Sigmoid colon (tissue), 7 donors: Measurements from ENCODE around the gene RASD2. TPM values are rescaled to one million over a fixed set of nuclear protein-coding genes. Genes with fewer than 3 reads are reported as not detected.
A peak's percentile ranks its signal among the peaks of the same experiment; 100 is the strongest.

Experiments used
- DNase-seq: peaks from one replicate; pipeline ENCODE4 v3.0.0-alpha.2; 2019
- H3K27ac ChIP-seq, 4 donors: fragments of 200-600 bp; sonication (generic); one replicate each; pipeline ENCODE4 v1.5.1; 2016 to 2019; ENCODE audit warnings: mild to moderate bottlenecking in 1 of 4
- H3K27me3 ChIP-seq, 3 donors: fragments of 200-600 bp; sonication (generic); one replicate each; pipeline ENCODE4 v1.5.1; 2019; ENCODE audit warnings: mild to moderate bottlenecking in 1 of 3
- H3K36me3 ChIP-seq, 4 donors: fragments of 200-600 bp; sonication (generic); one replicate each; pipeline ENCODE4 v1.5.1; 2016 to 2019
- H3K4me1 ChIP-seq, 4 donors: fragments of 200-600 bp; sonication (generic); one replicate each; pipeline ENCODE4 v1.5.1; 2017 to 2019
- H3K4me3 ChIP-seq, 4 donors: fragments of 200-600 bp; sonication (generic); one replicate each; pipeline ENCODE4 v1.5.1; 2017 to 2019; ENCODE audit warnings: mild to moderate bottlenecking in 2 of 4, moderate library complexity in 1 of 4
- H3K9me3 ChIP-seq, 4 donors: fragments of 200-600 bp in 3 of 4; sonication (generic) in 3 of 4; one replicate each; pipeline versions ENCODE4 v1.5.1 to v1.6.1; 2013 to 2019
- EP300 ChIP-seq, 4 donors: sonication (generic); formaldehyde crosslinking; IDR thresholded peaks; one replicate each; pipeline ENCODE4 v1.6.1; 2017; ENCODE audit warnings: antibody characterized with exemption in 4 of 4
- POLR2A ChIP-seq, 2 donors: fragments of 450-650 bp; IDR thresholded peaks; one replicate each; pipeline ENCODE4 v1.6.1; 2016; ENCODE audit warnings: antibody characterized with exemption in 2 of 2, mild to moderate bottlenecking in 2 of 2, moderate library complexity in 2 of 2
- POLR2AphosphoS5 ChIP-seq, 4 donors: sonication (generic); formaldehyde crosslinking; IDR thresholded peaks; one replicate each; pipeline ENCODE4 v1.6.1; 2017; ENCODE audit warnings: antibody characterized with exemption in 4 of 4
- WGBS, 2 donors: extraction: QIAGEN DNeasy Blood & Tissue Kit; methylation state at CpG; one replicate each; pipeline ENCODE4 v1.1.7; 2013; 5-methylcytosine and 5-hydroxymethylcytosine counted together
- intact Hi-C: fragments of 100-400 bp; cut with DNase I; formaldehyde crosslinking; loops from one replicate; pipeline ENCODE4 v1.15.1; 2023
- polyA plus RNA-seq, 3 donors: library from polyadenylated mRNA; stranded (reverse); fragments of 200-250 nt; gene quantifications; one replicate each; pipeline ENCODE4 v1.2.3, GENCODE V29; 2013
- total RNA-seq, 4 donors: library from RNA; depleted of rRNA; stranded (reverse); fragments of >200 nt; gene quantifications; one replicate each; pipeline ENCODE4 v1.1.0, GENCODE V29; 2016
- TF ChIP-seq, protein P1 (sequence below), 4 experiments: fragments of 450-650 bp in 3 of 4; fragments of 200-600 bp in 1 of 4; IDR thresholded peaks; one replicate each; pipeline ENCODE4 v1.5.1; 2016 to 2019; ENCODE audit warnings: antibody characterized with exemption in 4 of 4, mild to moderate bottlenecking in 3 of 4, moderate library complexity in 2 of 4
- donor health status: healthy with polysubstance abuse.
- donor health status: Bipolar disorder and iron deficiency.
- donor health status: healthy.

The RASD2 gene
- total and polyA plus RNA-seq, 7 donors: 6.6 to 22.8 (median 12.0) TPM

DNA sequence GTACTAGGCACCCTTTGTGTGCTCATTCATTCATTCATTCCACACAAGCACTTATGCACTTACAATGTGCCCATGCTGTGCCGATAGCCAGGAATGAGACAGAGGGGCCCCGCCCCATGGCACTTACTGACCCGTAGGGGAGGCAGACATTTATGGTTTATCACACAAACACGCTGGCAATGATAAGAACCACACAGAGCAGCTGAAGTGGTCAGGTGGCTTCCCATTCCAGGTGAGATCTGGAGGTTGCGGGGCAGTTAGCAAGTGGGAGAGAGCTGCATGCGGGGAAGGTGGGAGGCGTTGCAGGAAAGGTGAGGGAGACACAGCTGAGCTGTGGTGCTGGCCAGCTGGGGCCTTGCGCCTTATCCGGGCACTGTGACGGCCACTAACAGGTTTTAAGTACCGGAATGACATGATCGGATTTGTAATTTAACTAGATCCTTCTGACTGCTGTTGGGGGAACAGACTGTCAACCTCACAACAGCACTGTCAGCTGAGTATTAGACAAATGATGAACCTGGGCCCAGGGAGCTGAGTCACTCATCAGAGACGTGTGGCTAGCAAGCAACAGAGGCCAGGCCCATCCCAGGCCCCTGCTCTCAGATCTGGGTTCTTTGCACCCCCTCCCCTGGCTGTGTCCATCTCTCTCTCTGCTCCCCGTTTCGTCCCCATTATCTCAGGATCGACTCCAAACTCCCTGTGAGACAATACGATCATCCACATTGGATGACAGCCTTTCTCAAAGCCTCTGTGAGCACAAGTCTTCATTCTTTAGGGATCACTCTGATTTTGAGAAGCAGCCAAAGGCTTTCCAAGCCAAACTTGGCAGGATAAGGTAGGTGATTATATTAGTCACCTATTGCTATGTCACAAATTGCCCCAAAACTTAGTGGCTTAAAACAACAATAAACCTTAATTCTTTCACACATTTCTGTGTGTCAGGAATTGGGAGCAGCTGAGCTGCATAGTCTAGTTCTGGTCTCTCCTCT is 28.4 kb downstream of the RASD2 start:
- no peak for DNase-seq
- Histone ChIP-seq H3K27ac (peak overlapping the region in 1 of 4 donors; percentile 20), H3K9me3 (no peaks in the 10 kb centered on the region), H3K36me3 (no peaks in the 10 kb centered on the region), H3K4me1 (peaks cover 0 to 40% (median 30%) of the 10 kb centered on the region in 4 donors), H3K4me3 (no peak overlapping the region), H3K27me3 (no peaks in the 10 kb centered on the region)
- 55 to 83% methylated on average over 17 of the region's 17 CpGs for WGBS, 2 donors
- intact Hi-C loops: no loop called here
- TF ChIP-seq POLR2A (IDR thresholded peaks at IDR 0.05) (no peak), POLR2AphosphoS5 (IDR thresholded peaks at IDR 0.05) (no peak), EP300 (IDR thresholded peaks at IDR 0.05) (no peak)
- TF ChIP-seq, protein P1, sequence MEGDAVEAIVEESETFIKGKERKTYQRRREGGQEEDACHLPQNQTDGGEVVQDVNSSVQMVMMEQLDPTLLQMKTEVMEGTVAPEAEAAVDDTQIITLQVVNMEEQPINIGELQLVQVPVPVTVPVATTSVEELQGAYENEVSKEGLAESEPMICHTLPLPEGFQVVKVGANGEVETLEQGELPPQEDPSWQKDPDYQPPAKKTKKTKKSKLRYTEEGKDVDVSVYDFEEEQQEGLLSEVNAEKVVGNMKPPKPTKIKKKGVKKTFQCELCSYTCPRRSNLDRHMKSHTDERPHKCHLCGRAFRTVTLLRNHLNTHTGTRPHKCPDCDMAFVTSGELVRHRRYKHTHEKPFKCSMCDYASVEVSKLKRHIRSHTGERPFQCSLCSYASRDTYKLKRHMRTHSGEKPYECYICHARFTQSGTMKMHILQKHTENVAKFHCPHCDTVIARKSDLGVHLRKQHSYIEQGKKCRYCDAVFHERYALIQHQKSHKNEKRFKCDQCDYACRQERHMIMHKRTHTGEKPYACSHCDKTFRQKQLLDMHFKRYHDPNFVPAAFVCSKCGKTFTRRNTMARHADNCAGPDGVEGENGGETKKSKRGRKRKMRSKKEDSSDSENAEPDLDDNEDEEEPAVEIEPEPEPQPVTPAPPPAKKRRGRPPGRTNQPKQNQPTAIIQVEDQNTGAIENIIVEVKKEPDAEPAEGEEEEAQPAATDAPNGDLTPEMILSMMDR (IDR thresholded peaks at IDR 0.05): no peak

GRCh38 chr22:35569916-35570315 is 29.3 kb downstream of the RASD2 start:
- intact Hi-C loops: no loop called here

GRCh38 chr22:35570686-35571194 is 30.1 kb downstream of the RASD2 start:
- intact Hi-C loops: no loop called here
- Histone ChIP-seq H3K4me1 (peaks cover 0 to 23% (median 14%) of the 10 kb centered on the region in 4 donors), H3K9me3 (no peaks in the 10 kb centered on the region), H3K27ac (no peak overlapping the region), H3K27me3 (no peaks in the 10 kb centered on the region), H3K36me3 (no peaks in the 10 kb centered on the region), H3K4me3 (no peak overlapping the region)
- no peak for DNase-seq
- 93 to 94% methylated on average over 14 of the region's 14 CpGs for WGBS, 2 donors
- TF ChIP-seq POLR2A (IDR thresholded peaks at IDR 0.05) (no peak), EP300 (IDR thresholded peaks at IDR 0.05) (no peak), POLR2AphosphoS5 (IDR thresholded peaks at IDR 0.05) (no peak)
- TF ChIP-seq, protein P1 (IDR thresholded peaks at IDR 0.05): no peak

More at GRCh38 chr22:35569916-35570315, 29.3 kb downstream of the RASD2 start:
- no peaks in the 10 kb centered on the region for H3K27me3 ChIP-seq
- no peak overlapping the region for H3K27ac ChIP-seq
- peaks cover 0 to 31% (median 22%) of the 10 kb centered on the region in 4 donors for H3K4me1 ChIP-seq
- H3K9me3 ChIP-seq: no peaks in the 10 kb centered on the region
- 92 to 95% methylated on average over 13 of the region's 13 CpGs for WGBS, 2 donors
- no peak overlapping the region for H3K4me3 ChIP-seq
- no peaks in the 10 kb centered on the region for H3K36me3 ChIP-seq
- TF ChIP-seq EP300 (IDR thresholded peaks at IDR 0.05): no peak
- TF ChIP-seq, protein P1 (IDR thresholded peaks at IDR 0.05): no peak
- no peak for TF ChIP-seq POLR2A (IDR thresholded peaks at IDR 0.05)
- TF ChIP-seq POLR2AphosphoS5 (IDR thresholded peaks at IDR 0.05): no peak
- no peak for DNase-seq

DNA sequence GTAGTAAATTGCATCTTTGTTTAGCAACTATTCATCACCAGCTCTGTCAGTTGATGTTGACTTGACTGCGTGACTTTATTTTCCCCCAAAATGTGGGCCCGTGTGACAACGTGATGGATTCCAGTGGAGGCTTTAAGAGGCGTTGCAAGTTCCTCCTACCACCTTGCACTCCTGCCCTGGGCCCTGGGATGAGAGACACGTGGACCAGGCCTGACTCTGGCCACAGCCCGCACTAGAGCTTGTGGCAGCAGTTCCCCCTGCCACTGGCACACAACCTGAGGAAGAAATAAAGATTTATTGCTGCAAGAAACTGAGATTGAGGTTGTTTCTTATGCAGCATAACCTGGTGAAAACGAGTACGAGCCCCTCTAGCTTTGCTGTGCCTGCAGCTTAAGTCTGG is 31.9 kb downstream of the RASD2 start:
- Histone ChIP-seq H3K4me3 (no peak overlapping the region), H3K27me3 (no peaks in the 10 kb centered on the region), H3K36me3 (no peaks in the 10 kb centered on the region), H3K4me1 (peaks cover 0 to 15% (median 8%) of the 10 kb centered on the region in 4 donors), H3K9me3 (no peaks in the 10 kb centered on the region), H3K27ac (no peak overlapping the region)
- 74 to 80% methylated on average over 8 of the region's 8 CpGs for WGBS, 2 donors
- TF ChIP-seq POLR2AphosphoS5 (IDR thresholded peaks at IDR 0.05) (no peak), POLR2A (IDR thresholded peaks at IDR 0.05) (no peak), EP300 (IDR thresholded peaks at IDR 0.05) (no peak)
- TF ChIP-seq, protein P1 (IDR thresholded peaks at IDR 0.05): no peak
- intact Hi-C loops: no loop called here
- no peak for DNase-seq
